Measurements from ENCODE around the gene C17orf67. TPM values are rescaled to one million over a fixed set of nuclear protein-coding genes. Genes with fewer than 3 reads are reported as not detected.

C17orf67 gene
- total and polyA plus RNA-seq, 4 donors, result 0.19 to 1.4 (median 0.78) TPM

DNA sequence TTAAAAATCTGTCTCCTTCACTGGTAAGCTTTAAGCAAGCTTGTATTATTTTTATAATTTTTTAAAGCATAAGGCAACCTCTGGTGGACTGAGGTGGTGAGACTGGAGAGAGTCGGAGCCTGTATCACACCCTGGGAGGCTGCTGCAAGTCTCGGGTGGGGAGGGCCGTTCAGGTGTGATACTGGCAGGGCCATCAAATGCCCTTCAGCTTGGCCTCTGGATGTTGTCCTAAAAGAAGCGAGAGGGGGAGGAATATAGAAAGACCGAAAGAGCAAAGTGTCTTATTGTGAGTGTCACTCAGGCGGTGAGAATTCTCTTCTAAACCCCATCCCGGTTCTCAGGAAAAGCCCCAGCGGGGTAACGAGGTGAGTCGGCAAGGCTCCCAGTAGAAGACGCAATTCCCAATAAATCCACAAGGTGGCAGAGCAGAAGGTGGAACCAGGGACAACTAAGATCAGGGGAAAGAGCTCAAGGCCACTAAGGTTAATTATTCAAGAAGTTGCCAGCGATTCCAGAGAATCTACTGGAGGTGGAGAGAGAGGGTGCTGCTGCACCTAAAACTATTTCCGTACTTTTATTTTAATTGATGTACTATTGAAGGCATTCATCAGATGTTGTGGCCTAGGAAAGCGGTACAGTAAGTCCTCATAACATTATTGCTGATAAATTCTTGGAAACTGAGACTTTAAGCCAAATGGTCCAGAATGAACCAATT, 14.1 kb downstream of the C17orf67 start:
- 11% methylated on average over 14 of the region's 14 CpGs for WGBS
- no peaks in the 10 kb centered on the region for H3K27me3 ChIP-seq (ENCODE audit: control insufficient read depth in 4 of 4, insufficient read depth in 4 of 4, low read length in 3 of 4)
- no peak overlapping the region for H3K4me3 ChIP-seq (ENCODE audit: low read depth in 1 of 3, low read length in 3 of 3)
- H3K9me3 ChIP-seq (ENCODE audit: control insufficient read depth in 4 of 4, low read length in 3 of 4), result no peaks in the 10 kb centered on the region
- H3K36me3 ChIP-seq (ENCODE audit: control insufficient read depth in 4 of 4, insufficient read depth in 3 of 4, low read depth in 1 of 4, low read length in 3 of 4), result peaks cover 0 to 2% (median 0%) of the 10 kb centered on the region in 4 donors
- peak overlapping the region in 1 of 2 donors; percentile 21 for H3K27ac ChIP-seq (ENCODE audit: low read depth in 1 of 2, low read length in 2 of 2)
- H3K4me1 ChIP-seq (ENCODE audit: control insufficient read depth in 4 of 4, insufficient read depth in 4 of 4, low read length in 3 of 4), result peaks cover 9 to 42% (median 33%) of the 10 kb centered on the region in 4 donors
- peak; percentile 72 for DNase-seq (ENCODE audit: low spot score)
- peak; percentile 86 for TF ChIP-seq NR2F2 (IDR thresholded peaks at IDR 0.05)
- peak; percentile 75 to 86 for TF ChIP-seq RXRA (IDR thresholded peaks at IDR 0.05)
- TF ChIP-seq, protein P1, sequence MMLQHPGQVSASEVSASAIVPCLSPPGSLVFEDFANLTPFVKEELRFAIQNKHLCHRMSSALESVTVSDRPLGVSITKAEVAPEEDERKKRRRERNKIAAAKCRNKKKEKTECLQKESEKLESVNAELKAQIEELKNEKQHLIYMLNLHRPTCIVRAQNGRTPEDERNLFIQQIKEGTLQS (IDR thresholded peaks at IDR 0.05), result no peak
- TF ChIP-seq SP1 (IDR thresholded peaks at IDR 0.05), result peak; percentile 52
- TF ChIP-seq, protein P2, sequence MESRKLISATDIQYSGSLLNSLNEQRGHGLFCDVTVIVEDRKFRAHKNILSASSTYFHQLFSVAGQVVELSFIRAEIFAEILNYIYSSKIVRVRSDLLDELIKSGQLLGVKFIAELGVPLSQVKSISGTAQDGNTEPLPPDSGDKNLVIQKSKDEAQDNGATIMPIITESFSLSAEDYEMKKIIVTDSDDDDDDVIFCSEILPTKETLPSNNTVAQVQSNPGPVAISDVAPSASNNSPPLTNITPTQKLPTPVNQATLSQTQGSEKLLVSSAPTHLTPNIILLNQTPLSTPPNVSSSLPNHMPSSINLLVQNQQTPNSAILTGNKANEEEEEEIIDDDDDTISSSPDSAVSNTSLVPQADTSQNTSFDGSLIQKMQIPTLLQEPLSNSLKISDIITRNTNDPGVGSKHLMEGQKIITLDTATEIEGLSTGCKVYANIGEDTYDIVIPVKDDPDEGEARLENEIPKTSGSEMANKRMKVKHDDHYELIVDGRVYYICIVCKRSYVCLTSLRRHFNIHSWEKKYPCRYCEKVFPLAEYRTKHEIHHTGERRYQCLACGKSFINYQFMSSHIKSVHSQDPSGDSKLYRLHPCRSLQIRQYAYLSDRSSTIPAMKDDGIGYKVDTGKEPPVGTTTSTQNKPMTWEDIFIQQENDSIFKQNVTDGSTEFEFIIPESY (IDR thresholded peaks at IDR 0.05), result no peak
- TF ChIP-seq EGR1 (IDR thresholded peaks at IDR 0.05; ENCODE audit: low read depth in 2 of 2), result no peak
- TF ChIP-seq YY1 (IDR thresholded peaks at IDR 0.05), result no peak
- no peak for TF ChIP-seq GABPA (IDR thresholded peaks at IDR 0.05 in 1 of 2, conservative IDR thresholded peaks at IDR 0.05 in 1 of 2)
- TF ChIP-seq, protein P3, sequence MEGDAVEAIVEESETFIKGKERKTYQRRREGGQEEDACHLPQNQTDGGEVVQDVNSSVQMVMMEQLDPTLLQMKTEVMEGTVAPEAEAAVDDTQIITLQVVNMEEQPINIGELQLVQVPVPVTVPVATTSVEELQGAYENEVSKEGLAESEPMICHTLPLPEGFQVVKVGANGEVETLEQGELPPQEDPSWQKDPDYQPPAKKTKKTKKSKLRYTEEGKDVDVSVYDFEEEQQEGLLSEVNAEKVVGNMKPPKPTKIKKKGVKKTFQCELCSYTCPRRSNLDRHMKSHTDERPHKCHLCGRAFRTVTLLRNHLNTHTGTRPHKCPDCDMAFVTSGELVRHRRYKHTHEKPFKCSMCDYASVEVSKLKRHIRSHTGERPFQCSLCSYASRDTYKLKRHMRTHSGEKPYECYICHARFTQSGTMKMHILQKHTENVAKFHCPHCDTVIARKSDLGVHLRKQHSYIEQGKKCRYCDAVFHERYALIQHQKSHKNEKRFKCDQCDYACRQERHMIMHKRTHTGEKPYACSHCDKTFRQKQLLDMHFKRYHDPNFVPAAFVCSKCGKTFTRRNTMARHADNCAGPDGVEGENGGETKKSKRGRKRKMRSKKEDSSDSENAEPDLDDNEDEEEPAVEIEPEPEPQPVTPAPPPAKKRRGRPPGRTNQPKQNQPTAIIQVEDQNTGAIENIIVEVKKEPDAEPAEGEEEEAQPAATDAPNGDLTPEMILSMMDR (IDR thresholded peaks at IDR 0.05; ENCODE audit: low read depth, low read length, missing input control), result peak; percentile 93
- no peak for TF ChIP-seq FOXA2 (IDR thresholded peaks at IDR 0.05)
- no peak for TF ChIP-seq TAF1 (conservative IDR thresholded peaks at IDR 0.05)
- TF ChIP-seq, protein P4, sequence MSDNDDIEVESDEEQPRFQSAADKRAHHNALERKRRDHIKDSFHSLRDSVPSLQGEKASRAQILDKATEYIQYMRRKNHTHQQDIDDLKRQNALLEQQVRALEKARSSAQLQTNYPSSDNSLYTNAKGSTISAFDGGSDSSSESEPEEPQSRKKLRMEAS (IDR thresholded peaks at IDR 0.05), result no peak
- peak; percentile 96 to 97 for TF ChIP-seq RAD21 (IDR thresholded peaks at IDR 0.05)
- TF ChIP-seq HNF4A (conservative IDR thresholded peaks at IDR 0.05), result peak; percentile 61 to 80
- no peak for TF ChIP-seq FOXA1 (IDR thresholded peaks at IDR 0.05)
- H3K9ac ChIP-seq (ENCODE audit: low read depth in 1 of 2, low read length in 2 of 2), result peak overlapping the region; percentile 15 to 23

DNA sequence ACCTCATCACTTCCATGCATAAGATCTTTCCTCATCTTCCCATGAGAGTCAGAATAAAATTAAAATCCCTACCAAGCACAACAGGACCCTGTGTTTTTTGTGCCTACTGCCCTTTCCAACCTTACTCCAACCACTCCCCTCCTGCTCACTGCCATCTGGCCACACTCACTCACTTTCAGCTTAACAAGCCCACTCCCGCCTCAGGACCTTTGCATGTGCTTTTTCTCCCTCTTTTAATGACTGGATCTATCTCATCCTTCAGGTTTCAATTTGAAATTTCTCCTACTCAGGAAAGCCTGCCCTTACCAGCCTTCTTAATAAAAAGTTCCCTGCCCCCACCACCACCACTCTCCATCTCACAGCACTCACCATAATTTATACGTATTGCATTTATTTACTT, 14.7 kb downstream of the C17orf67 start:
- TF ChIP-seq, protein P2 (IDR thresholded peaks at IDR 0.05), result no peak
- TF ChIP-seq NR2F2 (IDR thresholded peaks at IDR 0.05) (no peak), SP1 (IDR thresholded peaks at IDR 0.05) (no peak), FOXA2 (IDR thresholded peaks at IDR 0.05) (no peak), TAF1 (conservative IDR thresholded peaks at IDR 0.05) (no peak), RAD21 (IDR thresholded peaks at IDR 0.05) (no peak), EGR1 (IDR thresholded peaks at IDR 0.05; ENCODE audit: low read depth in 2 of 2) (no peak), HNF4G (IDR thresholded peaks at IDR 0.05) (no peak)
- TF ChIP-seq, protein P1 (IDR thresholded peaks at IDR 0.05), result no peak
- H3K4me3 ChIP-seq (ENCODE audit: low read depth in 1 of 3, low read length in 3 of 3), result no peak overlapping the region
- H3K36me3 ChIP-seq (ENCODE audit: control insufficient read depth in 4 of 4, insufficient read depth in 3 of 4, low read depth in 1 of 4, low read length in 3 of 4), result no peaks in the 10 kb centered on the region
- WGBS, result 89% methylated on average over 2 of the region's 2 CpGs
- no peaks in the 10 kb centered on the region for H3K9me3 ChIP-seq (ENCODE audit: control insufficient read depth in 4 of 4, low read length in 3 of 4)
- H3K27me3 ChIP-seq (ENCODE audit: control insufficient read depth in 4 of 4, insufficient read depth in 4 of 4, low read length in 3 of 4), result no peaks in the 10 kb centered on the region
- DNase-seq (ENCODE audit: low spot score), result no peak
- H3K4me1 ChIP-seq (ENCODE audit: control insufficient read depth in 4 of 4, insufficient read depth in 4 of 4, low read length in 3 of 4), result peaks cover 5 to 37% (median 31%) of the 10 kb centered on the region in 4 donors
- no peak overlapping the region for H3K9ac ChIP-seq (ENCODE audit: low read depth in 1 of 2, low read length in 2 of 2)
- no peak overlapping the region for H3K27ac ChIP-seq (ENCODE audit: low read depth in 1 of 2, low read length in 2 of 2)
